Ishikawa (cell line): Measurements from ENCODE around the gene CCDC102B.

Source experiments
- CEBPB ChIP-seq: IDR thresholded peaks from 2 replicates; pipeline ENCODE4 v1.6.1; 2012
- CREB1 ChIP-seq: IDR thresholded peaks from 2 replicates; pipeline ENCODE4 v1.6.1; 2012; ENCODE audit warnings: low read depth
- EGR1 ChIP-seq: IDR thresholded peaks from 2 replicates; pipeline ENCODE4 v1.6.1; 2012
- EP300 ChIP-seq: IDR thresholded peaks from 2 replicates; pipeline ENCODE4 v1.6.1; 2012; ENCODE audit warnings: borderline replicate concordance
- RAD21 ChIP-seq: IDR thresholded peaks from 2 replicates; pipeline ENCODE4 v1.6.1; 2012; ENCODE audit warnings: low read depth
- TAF1 ChIP-seq: IDR thresholded peaks from 2 replicates; pipeline ENCODE4 v1.6.1; 2012; ENCODE audit warnings: low read depth, mild to moderate bottlenecking
- TCF12 ChIP-seq: IDR thresholded peaks from 2 replicates; pipeline ENCODE4 v1.6.1; 2012; ENCODE audit warnings: low read depth
- TEAD4 ChIP-seq: IDR thresholded peaks from 2 replicates; pipeline ENCODE4 v1.6.1; 2012
- YY1 ChIP-seq: IDR thresholded peaks from 2 replicates; pipeline ENCODE4 v1.6.1; 2012; ENCODE audit warnings: low read depth
- ZBTB7A ChIP-seq: IDR thresholded peaks from 2 replicates; pipeline ENCODE4 v1.6.1; 2012; ENCODE audit warnings: low read depth
- TF ChIP-seq, protein P1 (sequence below): IDR thresholded peaks from 2 replicates; pipeline ENCODE4 v1.6.1; 2012
- TF ChIP-seq, protein P2 (sequence below): IDR thresholded peaks from 2 replicates; pipeline ENCODE4 v1.6.1; 2012
- TF ChIP-seq, protein P3 (sequence below): IDR thresholded peaks from 2 replicates; pipeline ENCODE4 v1.6.1; 2012; ENCODE audit warnings: low read depth, mild to moderate bottlenecking

DNA sequence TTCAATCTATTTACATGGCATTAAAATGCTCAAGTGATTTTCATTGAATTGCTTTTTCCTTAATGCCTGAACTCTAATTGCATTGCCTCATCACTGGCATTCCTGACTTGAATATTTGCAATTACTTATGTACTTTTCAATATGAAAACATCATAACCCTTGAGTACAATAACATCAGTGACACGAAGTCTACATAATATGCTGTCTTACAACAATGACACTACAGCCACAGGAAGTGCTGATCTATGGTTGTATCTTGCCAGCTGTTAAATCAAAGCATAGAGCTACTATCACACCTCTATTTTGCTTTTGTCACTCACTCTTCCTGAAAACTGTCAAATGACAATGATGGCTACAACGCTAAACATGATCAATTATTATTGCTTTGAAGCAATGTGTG, 156.9 kb downstream of the CCDC102B start:
- TF ChIP-seq, protein P1, sequence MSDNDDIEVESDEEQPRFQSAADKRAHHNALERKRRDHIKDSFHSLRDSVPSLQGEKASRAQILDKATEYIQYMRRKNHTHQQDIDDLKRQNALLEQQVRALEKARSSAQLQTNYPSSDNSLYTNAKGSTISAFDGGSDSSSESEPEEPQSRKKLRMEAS: no peak
- no peak for TF ChIP-seq RAD21
- no peak for TF ChIP-seq CREB1
- no peak for TF ChIP-seq TCF12
- TF ChIP-seq, protein P2, sequence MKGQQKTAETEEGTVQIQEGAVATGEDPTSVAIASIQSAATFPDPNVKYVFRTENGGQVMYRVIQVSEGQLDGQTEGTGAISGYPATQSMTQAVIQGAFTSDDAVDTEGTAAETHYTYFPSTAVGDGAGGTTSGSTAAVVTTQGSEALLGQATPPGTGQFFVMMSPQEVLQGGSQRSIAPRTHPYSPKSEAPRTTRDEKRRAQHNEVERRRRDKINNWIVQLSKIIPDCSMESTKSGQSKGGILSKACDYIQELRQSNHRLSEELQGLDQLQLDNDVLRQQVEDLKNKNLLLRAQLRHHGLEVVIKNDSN: no peak
- TF ChIP-seq CEBPB: no peak
- TF ChIP-seq, protein P3, sequence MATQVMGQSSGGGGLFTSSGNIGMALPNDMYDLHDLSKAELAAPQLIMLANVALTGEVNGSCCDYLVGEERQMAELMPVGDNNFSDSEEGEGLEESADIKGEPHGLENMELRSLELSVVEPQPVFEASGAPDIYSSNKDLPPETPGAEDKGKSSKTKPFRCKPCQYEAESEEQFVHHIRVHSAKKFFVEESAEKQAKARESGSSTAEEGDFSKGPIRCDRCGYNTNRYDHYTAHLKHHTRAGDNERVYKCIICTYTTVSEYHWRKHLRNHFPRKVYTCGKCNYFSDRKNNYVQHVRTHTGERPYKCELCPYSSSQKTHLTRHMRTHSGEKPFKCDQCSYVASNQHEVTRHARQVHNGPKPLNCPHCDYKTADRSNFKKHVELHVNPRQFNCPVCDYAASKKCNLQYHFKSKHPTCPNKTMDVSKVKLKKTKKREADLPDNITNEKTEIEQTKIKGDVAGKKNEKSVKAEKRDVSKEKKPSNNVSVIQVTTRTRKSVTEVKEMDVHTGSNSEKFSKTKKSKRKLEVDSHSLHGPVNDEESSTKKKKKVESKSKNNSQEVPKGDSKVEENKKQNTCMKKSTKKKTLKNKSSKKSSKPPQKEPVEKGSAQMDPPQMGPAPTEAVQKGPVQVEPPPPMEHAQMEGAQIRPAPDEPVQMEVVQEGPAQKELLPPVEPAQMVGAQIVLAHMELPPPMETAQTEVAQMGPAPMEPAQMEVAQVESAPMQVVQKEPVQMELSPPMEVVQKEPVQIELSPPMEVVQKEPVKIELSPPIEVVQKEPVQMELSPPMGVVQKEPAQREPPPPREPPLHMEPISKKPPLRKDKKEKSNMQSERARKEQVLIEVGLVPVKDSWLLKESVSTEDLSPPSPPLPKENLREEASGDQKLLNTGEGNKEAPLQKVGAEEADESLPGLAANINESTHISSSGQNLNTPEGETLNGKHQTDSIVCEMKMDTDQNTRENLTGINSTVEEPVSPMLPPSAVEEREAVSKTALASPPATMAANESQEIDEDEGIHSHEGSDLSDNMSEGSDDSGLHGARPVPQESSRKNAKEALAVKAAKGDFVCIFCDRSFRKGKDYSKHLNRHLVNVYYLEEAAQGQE: no peak
- no peak for TF ChIP-seq TAF1
- TF ChIP-seq ZBTB7A: no peak
- TF ChIP-seq YY1: no peak
- TF ChIP-seq EGR1: no peak
- TF ChIP-seq EP300: no peak
- TF ChIP-seq TEAD4: no peak
